GM12891 (cell line): ENCODE data around the gene MOCS1.

Experiments used
- DNase-seq: peaks from one replicate; pipeline ENCODE4 v3.0.0; 2011; ENCODE audit warnings: low spot score; ENCODE audit not compliant: insufficient read length
- FAIRE-seq: peaks from 2 replicates; lab custom pipeline; 2011; peaks lifted over from hg19 to GRCh38; lab: Jason Lieb, UNC
- PAX5 ChIP-seq: IDR thresholded peaks from 2 replicates; pipeline ENCODE4 v1.6.1; 2011; ENCODE audit warnings: low read length, moderate library complexity, mild to moderate bottlenecking; ENCODE audit not compliant: insufficient read depth, severe bottlenecking
- POLR2A ChIP-seq: IDR thresholded peaks from 2 replicates; pipeline ENCODE4 v1.6.1; 2011; ENCODE audit warnings: low read depth, low read length, control low read depth
- POLR2AphosphoS5 ChIP-seq: IDR thresholded peaks from 2 replicates; pipeline ENCODE4 v1.6.1; 2011; ENCODE audit warnings: low read depth, low read length, control low read depth
- POU2F2 ChIP-seq: IDR thresholded peaks from 2 replicates; pipeline ENCODE4 v1.6.1; 2011; ENCODE audit warnings: low read depth, mild to moderate bottlenecking, control low read depth, low read length, moderate library complexity
- SPI1 ChIP-seq: IDR thresholded peaks from 2 replicates; pipeline ENCODE4 v1.6.1; 2011; ENCODE audit warnings: low read depth, low read length, control low read depth
- TAF1 ChIP-seq: IDR thresholded peaks from 2 replicates; pipeline ENCODE4 v1.6.1; 2011; ENCODE audit warnings: low read depth, low read length, control low read depth

MOCS1 gene

GRCh38 chr6:39914239-39914638 lies 20.0 kb downstream of the MOCS1 start:
- TF ChIP-seq TAF1: no peak
- TF ChIP-seq POLR2AphosphoS5: no peak
- TF ChIP-seq PAX5: no peak
- TF ChIP-seq POLR2A: no peak
- no peak for TF ChIP-seq POU2F2
- DNase-seq (no peak), FAIRE-seq (no peak)

- no peak for TF ChIP-seq TAF1
- DNase-seq (no peak), FAIRE-seq (no peak)
Observed at GRCh38 chr6:39913391-39913916, 20.8 kb downstream of the MOCS1 start.

GRCh38 chr6:39912446-39912845 lies 21.8 kb downstream of the MOCS1 start:
- FAIRE-seq (no peak), DNase-seq (no peak)
- TF ChIP-seq SPI1: no peak
- no peak for TF ChIP-seq POLR2A
- TF ChIP-seq TAF1: no peak
- TF ChIP-seq POU2F2: no peak
- TF ChIP-seq POLR2AphosphoS5: no peak
- TF ChIP-seq PAX5: no peak

- DNase-seq (no peak), FAIRE-seq (no peak)
- TF ChIP-seq POU2F2: no peak
Observed at GRCh38 chr6:39911513-39912125, 22.6 kb downstream of the MOCS1 start.

- DNase-seq (no peak), FAIRE-seq (no peak)
Observed at GRCh38 chr6:39910744-39911143, 23.5 kb downstream of the MOCS1 start.

GRCh38 chr6:39910164-39910563 lies 24.1 kb downstream of the MOCS1 start:
- FAIRE-seq: no peak
- TF ChIP-seq POU2F2 (no peak), SPI1 (no peak), POLR2AphosphoS5 (no peak), TAF1 (no peak), PAX5 (no peak), POLR2A (no peak)

More at GRCh38 chr6:39910744-39911143, 23.5 kb downstream of the MOCS1 start:
- TF ChIP-seq TAF1 (no peak), POU2F2 (no peak), POLR2AphosphoS5 (no peak), SPI1 (no peak), POLR2A (no peak), PAX5 (no peak)

GRCh38 chr6:39909701-39910100 lies 24.6 kb downstream of the MOCS1 start:
- TF ChIP-seq POU2F2 (no peak), POLR2AphosphoS5 (no peak), POLR2A (no peak), SPI1 (no peak), PAX5 (no peak)
- DNase-seq (no peak), FAIRE-seq (no peak)

More at GRCh38 chr6:39910164-39910563, 24.1 kb downstream of the MOCS1 start:
- DNase-seq: no peak

GRCh38 chr6:39908838-39909583 lies 25.3 kb downstream of the MOCS1 start:
- no peak for FAIRE-seq
- no peak for DNase-seq
- TF ChIP-seq TAF1 (no peak), SPI1 (no peak), POLR2A (no peak), POU2F2 (no peak), POLR2AphosphoS5 (no peak), PAX5 (no peak)

GRCh38 chr6:39907871-39908575 lies 26.2 kb downstream of the MOCS1 start:
- no peak for FAIRE-seq
- no peak for DNase-seq
- TF ChIP-seq POLR2A (no peak), SPI1 (no peak), PAX5 (no peak), TAF1 (no peak), POU2F2 (no peak), POLR2AphosphoS5 (no peak)
